SU-DHL-6 (cell line): Measurements from ENCODE around the gene GPR68.

Experiments used
- EZH2phosphoT487 ChIP-seq: fragments of 200-600 bp; sonication (generic), shearing (Covaris generic); conservative IDR thresholded peaks from 2 replicates; pipeline ENCODE4 v1.6.1; 2018; ENCODE audit warnings: mild to moderate bottlenecking, antibody characterized with exemption, low read length, moderate library complexity, mixed read lengths
- TF ChIP-seq, protein P1 (sequence below): fragments of 200-600 bp; sonication (generic); IDR thresholded peaks from one replicate; pipeline ENCODE4 v1.5.1; 2017; ENCODE audit warnings: antibody characterized with exemption, mild to moderate bottlenecking, low read length, moderate library complexity; ENCODE audit not compliant: insufficient read depth, poor library complexity, severe bottlenecking

DNA sequence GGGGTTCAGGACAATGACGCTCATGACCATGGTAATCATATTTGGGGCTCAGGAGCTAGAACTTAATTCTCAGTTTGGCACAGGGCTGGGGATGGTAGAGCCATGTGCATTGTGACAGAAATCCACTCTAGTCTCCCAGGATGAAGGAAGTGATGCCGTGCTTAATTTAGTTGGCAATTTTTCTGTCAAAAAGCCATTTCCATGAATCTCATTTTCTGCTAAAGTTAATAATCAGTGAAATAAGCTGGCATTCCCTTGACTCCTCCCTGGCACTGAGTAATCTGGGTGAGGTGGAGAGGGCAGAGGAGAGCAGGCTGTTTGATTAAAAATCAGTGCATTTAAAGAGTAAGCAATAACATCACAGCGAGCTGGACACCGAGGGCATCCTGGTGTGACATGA lies 45.0 kb upstream of the GPR68 start:
- TF ChIP-seq, protein P1, sequence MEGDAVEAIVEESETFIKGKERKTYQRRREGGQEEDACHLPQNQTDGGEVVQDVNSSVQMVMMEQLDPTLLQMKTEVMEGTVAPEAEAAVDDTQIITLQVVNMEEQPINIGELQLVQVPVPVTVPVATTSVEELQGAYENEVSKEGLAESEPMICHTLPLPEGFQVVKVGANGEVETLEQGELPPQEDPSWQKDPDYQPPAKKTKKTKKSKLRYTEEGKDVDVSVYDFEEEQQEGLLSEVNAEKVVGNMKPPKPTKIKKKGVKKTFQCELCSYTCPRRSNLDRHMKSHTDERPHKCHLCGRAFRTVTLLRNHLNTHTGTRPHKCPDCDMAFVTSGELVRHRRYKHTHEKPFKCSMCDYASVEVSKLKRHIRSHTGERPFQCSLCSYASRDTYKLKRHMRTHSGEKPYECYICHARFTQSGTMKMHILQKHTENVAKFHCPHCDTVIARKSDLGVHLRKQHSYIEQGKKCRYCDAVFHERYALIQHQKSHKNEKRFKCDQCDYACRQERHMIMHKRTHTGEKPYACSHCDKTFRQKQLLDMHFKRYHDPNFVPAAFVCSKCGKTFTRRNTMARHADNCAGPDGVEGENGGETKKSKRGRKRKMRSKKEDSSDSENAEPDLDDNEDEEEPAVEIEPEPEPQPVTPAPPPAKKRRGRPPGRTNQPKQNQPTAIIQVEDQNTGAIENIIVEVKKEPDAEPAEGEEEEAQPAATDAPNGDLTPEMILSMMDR: no peak
- TF ChIP-seq EZH2phosphoT487: no peak
